Prostate gland (tissue), 2 donors: ENCODE measurements around the gene CSRNP3. TPM values are rescaled to one million over a fixed set of nuclear protein-coding genes. Genes with fewer than 3 reads are reported as not detected.

ENCODE experiments used
- DNase-seq: peaks from one replicate; pipeline ENCODE4 v3.0.0-alpha.2; 2019; ENCODE audit warnings: low spot score
- H3K27ac ChIP-seq, 2 donors: fragments of 200-600 bp; sonication (generic); 2 replicates each; pipeline ENCODE4 v1.5.1; 2017 to 2019
- H3K27me3 ChIP-seq: fragments of 200-600 bp; sonication (generic); replicated peaks from 2 replicates; pipeline ENCODE4 v1.5.1; 2019; ENCODE audit not compliant: insufficient read depth
- H3K36me3 ChIP-seq, 2 donors: fragments of 200-600 bp; sonication (generic); 1 replicate in 1 of 2; 2 replicates in 1 of 2; pipeline versions ENCODE4 v1.5.1 to v1.8.1; 2017 to 2019
- H3K4me1 ChIP-seq: fragments of 200-600 bp; sonication (generic); replicated peaks from 2 replicates; pipeline ENCODE4 v1.5.1; 2019
- H3K4me3 ChIP-seq, 2 donors: fragments of 200-600 bp; sonication (generic); 2 replicates each; pipeline ENCODE4 v1.5.1; 2017 to 2019
- H3K9me3 ChIP-seq: fragments of 200-600 bp; sonication (generic); 2 replicates; pipeline ENCODE4 v1.5.1; 2017
- CTCF ChIP-seq, 4 experiments: fragments of 200-600 bp in 2 of 4; fragments of 450-650 bp in 2 of 4; sonication (generic) in 2 of 4; IDR thresholded peaks; 1 replicate in 3 of 4; 2 replicates in 1 of 4; pipeline ENCODE4 v1.5.1; 2016 to 2019; ENCODE audit warnings: antibody characterized with exemption in 4 of 4, mild to moderate bottlenecking in 2 of 4, moderate library complexity in 2 of 4
- POLR2A ChIP-seq: fragments of 450-650 bp; IDR thresholded peaks from one replicate; pipeline ENCODE4 v1.6.1; 2016; ENCODE audit warnings: antibody characterized with exemption, mild to moderate bottlenecking
- POLR2AphosphoS5 ChIP-seq: sonication (generic); formaldehyde crosslinking; IDR thresholded peaks from one replicate; pipeline ENCODE4 v1.6.1; 2017; ENCODE audit warnings: antibody characterized with exemption
- WGBS: methylation state at CpG from one replicate; pipeline ENCODE4 v1.1.5; 2018; 5-methylcytosine and 5-hydroxymethylcytosine counted together
- intact Hi-C: fragments of 100-400 bp; cut with DNase I; formaldehyde crosslinking; loops from one replicate; pipeline ENCODE4 v1.14.2; 2022
- total RNA-seq, 2 donors: library from RNA; depleted of rRNA; stranded (reverse); fragments of >200 nt; gene quantifications; one replicate each; pipeline ENCODE4 v1.1.0, GENCODE V29; 2016

CSRNP3 gene
- total RNA-seq, 2 donors from 2014 or later, result 3.3 to 4.0 TPM

GRCh38 chr2:165508927-165509326 is 39.4 kb downstream of the CSRNP3 start:
- H3K4me3 ChIP-seq, result no peak overlapping the region
- H3K36me3 ChIP-seq, result no peaks in the 10 kb centered on the region
- no peaks in the 10 kb centered on the region for H3K4me1 ChIP-seq
- H3K27ac ChIP-seq, result no peak overlapping the region
- H3K9me3 ChIP-seq, result no peaks in the 10 kb centered on the region
- TF ChIP-seq POLR2AphosphoS5 (no peak), POLR2A (no peak), CTCF (IDR thresholded peaks at IDR 0.05) (no peak)
- H3K27me3 ChIP-seq, result no peaks in the 10 kb centered on the region
- intact Hi-C loops, result no loop called here
- no peak for DNase-seq

DNA sequence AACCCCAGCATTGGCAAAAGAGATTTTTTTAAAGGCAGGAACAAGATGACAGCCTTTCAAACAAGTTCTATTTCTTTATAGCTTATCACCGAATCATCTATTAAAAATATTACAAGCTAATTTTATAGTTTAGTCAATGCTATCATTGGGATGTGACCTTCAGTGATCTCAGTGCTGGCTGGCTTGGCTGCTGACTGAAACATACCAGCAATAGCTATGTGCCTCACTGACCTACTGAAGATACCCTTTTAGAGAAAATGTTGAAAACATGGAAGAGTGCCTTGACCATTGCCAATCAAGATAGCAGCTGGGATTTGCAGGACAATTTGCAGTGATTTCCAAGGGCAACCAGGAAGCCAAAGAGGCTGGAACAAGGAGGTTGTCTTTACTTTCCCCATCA is 44.0 kb downstream of the CSRNP3 start:
- no peak for TF ChIP-seq CTCF (IDR thresholded peaks at IDR 0.05)
- no peak for TF ChIP-seq POLR2A
- TF ChIP-seq POLR2AphosphoS5, result no peak
- H3K9me3 ChIP-seq, result no peaks in the 10 kb centered on the region
- intact Hi-C loops, result no loop called here
- no peaks in the 10 kb centered on the region for H3K27me3 ChIP-seq
- H3K27ac ChIP-seq, result no peak overlapping the region
- H3K4me1 ChIP-seq, result no peaks in the 10 kb centered on the region
- WGBS, result 30% methylated on average over 1 of the region's 1 CpG
- H3K4me3 ChIP-seq, result no peak overlapping the region
- no peak for DNase-seq
- H3K36me3 ChIP-seq, result no peaks in the 10 kb centered on the region

DNA sequence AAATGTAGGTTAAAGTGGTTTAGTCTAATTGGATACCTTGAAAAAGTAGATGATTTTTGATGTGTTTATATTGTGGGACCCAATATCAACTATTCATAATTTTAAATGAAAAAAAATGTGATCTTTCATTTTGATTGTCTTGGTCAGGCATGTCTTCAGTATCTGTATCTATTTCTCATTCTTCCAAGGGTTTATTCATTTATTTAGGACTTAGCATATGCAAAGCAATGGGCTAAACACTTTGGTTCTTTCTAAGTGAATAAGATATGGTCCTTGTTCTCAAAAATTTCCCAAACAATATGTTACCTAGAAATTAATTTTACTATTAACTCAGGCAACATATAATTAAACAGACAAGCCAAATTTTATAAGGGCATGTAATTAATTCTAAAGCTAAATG is 49.1 kb downstream of the CSRNP3 start:
- Histone ChIP-seq H3K9me3 (no peaks in the 10 kb centered on the region), H3K27me3 (no peaks in the 10 kb centered on the region), H3K4me1 (no peaks in the 10 kb centered on the region), H3K36me3 (no peaks in the 10 kb centered on the region), H3K4me3 (no peak overlapping the region), H3K27ac (no peak overlapping the region)
- intact Hi-C loops, result no loop called here
- DNase-seq, result no peak
- TF ChIP-seq POLR2A (no peak), CTCF (IDR thresholded peaks at IDR 0.05) (no peak), POLR2AphosphoS5 (no peak)

DNA sequence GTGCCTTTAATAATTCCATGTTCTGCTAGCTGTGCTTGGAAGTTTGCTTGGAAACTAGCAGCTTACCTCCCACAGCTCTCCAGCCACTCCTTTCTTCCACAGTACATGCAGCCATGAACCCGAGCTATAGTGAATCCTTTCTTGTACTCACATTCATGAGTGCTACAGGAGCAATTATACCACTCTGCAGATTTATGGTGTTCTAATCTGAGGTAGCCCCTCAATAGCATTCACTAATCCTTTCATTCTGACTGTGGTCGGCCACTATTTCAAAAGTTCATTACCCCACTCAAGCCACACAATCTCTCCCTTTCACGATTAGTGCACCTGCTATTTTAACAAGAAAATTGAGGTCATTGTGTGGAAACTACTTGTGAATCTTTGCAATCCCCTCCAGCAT is 53.2 kb downstream of the CSRNP3 start:
- intact Hi-C loops, result no loop called here
- Histone ChIP-seq H3K4me1 (no peaks in the 10 kb centered on the region), H3K36me3 (no peaks in the 10 kb centered on the region), H3K27ac (no peak overlapping the region), H3K27me3 (no peaks in the 10 kb centered on the region), H3K9me3 (no peaks in the 10 kb centered on the region), H3K4me3 (no peak overlapping the region)
- DNase-seq, result no peak
- WGBS, result 71% methylated on average over 3 of the region's 3 CpGs
- no peak for TF ChIP-seq CTCF (IDR thresholded peaks at IDR 0.05)
- TF ChIP-seq POLR2AphosphoS5, result no peak
- TF ChIP-seq POLR2A, result no peak

- Histone ChIP-seq H3K4me3 (no peak overlapping the region), H3K4me1 (no peaks in the 10 kb centered on the region), H3K27me3 (no peaks in the 10 kb centered on the region), H3K27ac (no peak overlapping the region), H3K9me3 (no peaks in the 10 kb centered on the region), H3K36me3 (no peaks in the 10 kb centered on the region)
- 63% methylated on average over 1 of the region's 1 CpG for WGBS
- intact Hi-C loops, result no loop called here
- TF ChIP-seq POLR2A (no peak), CTCF (IDR thresholded peaks at IDR 0.05) (no peak), POLR2AphosphoS5 (no peak)
- DNase-seq, result no peak
Measured at GRCh38 chr2:165524720-165525119, 55.2 kb downstream of the CSRNP3 start.
